Aorta (tissue), 5 donors: ENCODE measurements around the gene HDAC10. TPM values are rescaled to one million over a fixed set of nuclear protein-coding genes. Genes with fewer than 3 reads are reported as not detected.

Experiments
- ATAC-seq: fragments of 200-7000 bp; cut with Tn5 transposase; one replicate; pipeline ENCODE4 v1.9.1; 2022; ENCODE audit warnings: moderate library complexity; ENCODE audit not compliant: low FRiP score
- DNase-seq, 2 donors: peaks; one replicate each; pipeline ENCODE4 v3.0.0-alpha.2; 2020
- H3K27ac ChIP-seq, 2 donors: one replicate each; pipeline ENCODE4 v1.5.1; 2013; ENCODE audit warnings: low read length in 2 of 2, mild to moderate bottlenecking in 2 of 2, moderate library complexity in 2 of 2, control low read depth in 1 of 2, inconsistent platforms in 1 of 2, low read depth in 1 of 2
- H3K27me3 ChIP-seq, 2 donors: one replicate each; pipeline ENCODE4 v1.6.1; 2013; ENCODE audit warnings: control low read depth in 1 of 2, low read length in 1 of 2, mild to moderate bottlenecking in 1 of 2, moderate library complexity in 1 of 2; ENCODE audit not compliant: insufficient read depth in 2 of 2, control insufficient read depth in 1 of 2
- H3K36me3 ChIP-seq, 2 donors: one replicate each; pipeline ENCODE4 v1.6.1; 2013; ENCODE audit warnings: control low read depth in 1 of 2, low read length in 1 of 2, mild to moderate bottlenecking in 1 of 2; ENCODE audit not compliant: insufficient read depth in 2 of 2, control insufficient read depth in 1 of 2
- H3K4me1 ChIP-seq, 2 donors: one replicate each; pipeline ENCODE4 v1.6.1; 2013; ENCODE audit warnings: low read length in 2 of 2, control low read depth in 1 of 2, mild to moderate bottlenecking in 1 of 2, moderate library complexity in 1 of 2; ENCODE audit not compliant: insufficient read depth in 2 of 2, control insufficient read depth in 1 of 2
- H3K4me3 ChIP-seq, 2 donors: one replicate each; pipeline ENCODE4 v1.5.1; 2013; ENCODE audit warnings: low read length in 2 of 2, control low read depth in 1 of 2, mild to moderate bottlenecking in 1 of 2
- H3K9me3 ChIP-seq: one replicate; pipeline ENCODE4 v1.6.1; 2013; ENCODE audit warnings: mild to moderate bottlenecking, low read length; ENCODE audit not compliant: control insufficient read depth
- WGBS, 2 donors: extraction: QIAGEN DNeasy Blood & Tissue Kit; methylation state at CpG; one replicate each; pipeline ENCODE4 v1.1.7; 2013; 5-methylcytosine and 5-hydroxymethylcytosine counted together
- intact Hi-C, 2 donors: fragments of 100-400 bp; cut with DNase I; formaldehyde crosslinking; loops; one replicate each; pipeline versions ENCODE4 v1.14.2 to v1.15.0; 2022
- polyA plus RNA-seq, 2 donors: library from polyadenylated mRNA; stranded (reverse); fragments of 200-250 nt; gene quantifications; one replicate each; pipeline ENCODE4 v1.2.3, GENCODE V29; 2013
- total RNA-seq, 2 donors: library from RNA; stranded (reverse); fragmentation: NEBNext Ultra II Directional; extraction: Animal tissue kit (Norgen Biotek cat#: 25700); gene quantifications; one replicate each; pipeline ENCODE4 v1.2.1, GENCODE V29; 2021
- donor health status: healthy with polysubstance abuse.
- donor health status: Bipolar disorder and iron deficiency.
- donor health status: DM: no; HTN: no; CAD: no.
- donor health status: DM: no; HTN: no; CAD: no.
- donor health status: DM: yes; HTN: yes; CAD: no.

Gene HDAC10
- total and polyA plus RNA-seq, 4 donors = 5.5 to 57.3 (median 33.8) TPM

- no peak for DNase-seq
- Histone ChIP-seq H3K9me3 (no peaks in the 10 kb centered on the region), H3K27me3 (no peaks in the 10 kb centered on the region), H3K4me1 (no peaks in the 10 kb centered on the region), H3K4me3 (no peak overlapping the region), H3K27ac (no peak overlapping the region), H3K36me3 (peaks cover 0 to 4% of the 10 kb centered on the region in 2 donors)
- 65 to 69% methylated on average over 13 to 14 of the region's 14 CpGs for WGBS, 2 donors
- no peak for ATAC-seq
- intact Hi-C loops = loop anchor here (5.0 to 10.0 kb wide), 2 partner anchors 50 to 262 kb away; partner anchors contain the start of genes LMF2 (in 1 of the 2) and NCAPH2 (in 1 of the 2)
Observed at GRCh38 chr22:50242406-50242949, 8.6 kb downstream of the HDAC10 start.

GRCh38 chr22:50238755-50239154, 12.3 kb downstream of the HDAC10 start:
- Histone ChIP-seq H3K9me3 (no peaks in the 10 kb centered on the region), H3K36me3 (peaks cover 0 to 6% of the 10 kb centered on the region in 2 donors), H3K4me3 (no peak overlapping the region), H3K27me3 (no peaks in the 10 kb centered on the region), H3K4me1 (no peaks in the 10 kb centered on the region), H3K27ac (no peak overlapping the region)
- DNase-seq = no peak
- no peak for ATAC-seq
- 86 to 89% methylated on average over 9 of the region's 9 CpGs for WGBS, 2 donors
- intact Hi-C loops = no loop called here

- Histone ChIP-seq H3K4me1 (no peaks in the 10 kb centered on the region), H3K9me3 (no peaks in the 10 kb centered on the region), H3K27ac (no peak overlapping the region), H3K36me3 (peaks cover 0 to 6% of the 10 kb centered on the region in 2 donors), H3K27me3 (no peaks in the 10 kb centered on the region), H3K4me3 (no peak overlapping the region)
- intact Hi-C loops = no loop called here
- WGBS, 2 donors = 67 to 73% methylated on average over 11 of the region's 11 CpGs
- DNase-seq = no peak
- ATAC-seq = no peak
Observed at GRCh38 chr22:50236731-50237409, 14.2 kb downstream of the HDAC10 start.

GRCh38 chr22:50233223-50233622, 17.8 kb downstream of the HDAC10 start:
- peaks cover 0 to 2% of the 10 kb centered on the region in 2 donors for H3K36me3 ChIP-seq
- intact Hi-C loops = no loop called here
- H3K9me3 ChIP-seq = no peaks in the 10 kb centered on the region
- ATAC-seq (no peak), DNase-seq (no peak)
- WGBS, 2 donors = 88 to 89% methylated on average over 18 of the region's 18 CpGs
- no peak overlapping the region for H3K4me3 ChIP-seq
- H3K27ac ChIP-seq = no peak overlapping the region
- H3K27me3 ChIP-seq = no peaks in the 10 kb centered on the region
- H3K4me1 ChIP-seq = no peaks in the 10 kb centered on the region

- intact Hi-C loops = no loop called here
- H3K36me3 ChIP-seq = peaks cover 0 to 2% of the 10 kb centered on the region in 2 donors
- ATAC-seq = no peak
- no peaks in the 10 kb centered on the region for H3K27me3 ChIP-seq
- H3K4me1 ChIP-seq = no peaks in the 10 kb centered on the region
- H3K27ac ChIP-seq = no peak overlapping the region
- no peak overlapping the region for H3K4me3 ChIP-seq
- no peaks in the 10 kb centered on the region for H3K9me3 ChIP-seq
- no peak for DNase-seq
- 88 to 91% methylated on average over 20 of the region's 20 CpGs for WGBS, 2 donors
Observed at GRCh38 chr22:50232481-50233151, 18.4 kb downstream of the HDAC10 start.

GRCh38 chr22:50229370-50229769, 21.7 kb downstream of the HDAC10 start:
- 92% methylated on average over 16 of the region's 16 CpGs for WGBS, 2 donors
- Histone ChIP-seq H3K27ac (no peak overlapping the region), H3K4me1 (no peaks in the 10 kb centered on the region), H3K9me3 (no peaks in the 10 kb centered on the region), H3K27me3 (no peaks in the 10 kb centered on the region), H3K36me3 (no peaks in the 10 kb centered on the region), H3K4me3 (no peak overlapping the region)
- ATAC-seq (no peak), DNase-seq (no peak)
- intact Hi-C loops = no loop called here

- ATAC-seq (peak; percentile 8), DNase-seq (no peak)
- Histone ChIP-seq H3K4me1 (no peaks in the 10 kb centered on the region), H3K27me3 (no peaks in the 10 kb centered on the region), H3K27ac (no peak overlapping the region), H3K4me3 (no peak overlapping the region), H3K36me3 (no peaks in the 10 kb centered on the region), H3K9me3 (no peaks in the 10 kb centered on the region)
- intact Hi-C loops = no loop called here
- 94 to 98% methylated on average over 9 of the region's 9 CpGs for WGBS, 2 donors
Observed at GRCh38 chr22:50228366-50228765, 22.7 kb downstream of the HDAC10 start.

- intact Hi-C loops = no loop called here
- DNase-seq = peak in 1 of 2 donors; percentile 42
- Histone ChIP-seq H3K9me3 (no peaks in the 10 kb centered on the region), H3K27ac (no peak overlapping the region), H3K27me3 (no peaks in the 10 kb centered on the region), H3K4me1 (no peaks in the 10 kb centered on the region), H3K36me3 (no peaks in the 10 kb centered on the region), H3K4me3 (no peak overlapping the region)
- ATAC-seq = no peak
- WGBS, 2 donors = 90% methylated on average over 22 to 25 of the region's 25 CpGs
Observed at GRCh38 chr22:50227579-50228215, 23.4 kb downstream of the HDAC10 start.
